Amniotic epithelial cell (primary cell): ENCODE results near the gene KSR1.
"Not testable (repeated sequence)": the region's sequence is repeated elsewhere in the genome, so short reads cannot be mapped to it uniquely, and the experiment has no call there.

Experiments
- DNase-seq: peaks from one replicate; pipeline ENCODE4 v3.0.0-alpha.2; 2010; ENCODE audit warnings: low read depth

Gene KSR1

DNA sequence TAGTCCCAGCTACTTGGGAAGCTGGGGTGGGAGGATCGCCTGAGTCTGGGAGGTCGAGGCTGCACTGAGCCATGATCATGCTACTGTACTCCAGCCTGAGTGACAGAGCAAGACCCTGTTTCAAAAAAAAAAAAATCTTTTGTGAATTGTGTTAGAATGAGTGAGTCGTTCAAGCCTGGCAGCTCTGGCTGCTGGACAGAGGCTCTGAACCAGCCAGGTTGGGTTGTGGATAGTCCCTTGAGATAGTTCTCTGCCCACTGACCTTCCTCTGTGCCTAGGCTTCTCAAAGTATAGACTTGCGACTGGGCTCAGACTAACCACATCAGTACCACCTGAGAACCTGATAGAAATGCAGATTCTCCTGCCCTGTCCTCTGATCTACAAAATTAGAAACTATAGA lies 2.2 kb upstream of the KSR1 start:
- DNase-seq, result no peak

GRCh38 chr17:27455236-27455913 lies 873 bp upstream of the KSR1 start:
- no peak for DNase-seq

GRCh38 chr17:27456681-27457359 lies 572 bp downstream of the KSR1 start:
- DNase-seq, result no peak

DNA sequence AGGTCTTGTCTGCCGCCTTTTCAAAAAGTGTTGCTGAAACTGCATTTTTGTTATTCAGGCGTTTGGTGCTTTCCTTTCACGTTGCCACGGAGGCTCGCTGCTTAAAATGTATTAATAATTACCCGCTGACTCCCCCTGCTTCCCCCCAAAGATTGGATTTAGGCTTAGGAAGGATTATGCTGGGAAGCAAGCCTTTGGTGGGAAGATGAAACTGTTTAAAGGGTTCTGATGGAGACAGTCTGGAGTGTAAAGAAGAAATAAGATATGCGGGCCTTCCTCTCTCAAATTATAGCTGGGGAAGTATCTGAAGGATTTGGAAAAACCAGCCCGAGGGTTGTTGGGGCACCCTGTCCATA lies 1.1 kb downstream of the KSR1 start:
- no peak for DNase-seq

GRCh38 chr17:27457731-27458523 lies 1.7 kb downstream of the KSR1 start:
- no peak for DNase-seq

- no peak for DNase-seq
Measured at GRCh38 chr17:27458524-27458908, 2.3 kb downstream of the KSR1 start.

GRCh38 chr17:27459433-27459832 lies 3.2 kb downstream of the KSR1 start:
- peak; percentile 75 for DNase-seq

DNA sequence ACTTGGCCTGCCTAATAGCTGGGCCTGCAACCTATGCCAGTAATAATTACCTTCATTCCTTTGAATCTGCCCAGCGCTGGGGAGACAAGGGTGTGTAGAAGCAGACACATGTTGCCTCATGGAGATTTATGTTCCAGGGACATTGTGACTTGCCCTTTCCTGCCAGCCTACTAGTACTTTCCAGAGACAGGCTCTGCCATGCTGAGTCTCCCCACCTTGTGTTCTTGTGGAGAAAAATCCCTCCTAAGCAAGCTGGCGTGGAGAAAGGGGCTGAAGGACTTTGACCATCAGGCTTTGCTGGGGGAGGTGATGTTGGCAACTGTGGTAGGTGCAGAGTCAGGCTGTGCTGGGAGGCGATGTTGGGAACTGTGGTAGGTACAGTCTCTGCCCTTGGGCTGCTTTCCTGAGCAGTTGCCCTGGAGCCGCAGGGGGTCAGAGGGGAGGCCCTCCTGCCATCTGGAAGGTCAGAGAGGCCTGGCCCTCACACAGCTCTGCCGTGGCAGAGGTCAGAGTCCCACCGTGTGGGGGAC lies 4.0 kb downstream of the KSR1 start:
- no peak for DNase-seq

DNA sequence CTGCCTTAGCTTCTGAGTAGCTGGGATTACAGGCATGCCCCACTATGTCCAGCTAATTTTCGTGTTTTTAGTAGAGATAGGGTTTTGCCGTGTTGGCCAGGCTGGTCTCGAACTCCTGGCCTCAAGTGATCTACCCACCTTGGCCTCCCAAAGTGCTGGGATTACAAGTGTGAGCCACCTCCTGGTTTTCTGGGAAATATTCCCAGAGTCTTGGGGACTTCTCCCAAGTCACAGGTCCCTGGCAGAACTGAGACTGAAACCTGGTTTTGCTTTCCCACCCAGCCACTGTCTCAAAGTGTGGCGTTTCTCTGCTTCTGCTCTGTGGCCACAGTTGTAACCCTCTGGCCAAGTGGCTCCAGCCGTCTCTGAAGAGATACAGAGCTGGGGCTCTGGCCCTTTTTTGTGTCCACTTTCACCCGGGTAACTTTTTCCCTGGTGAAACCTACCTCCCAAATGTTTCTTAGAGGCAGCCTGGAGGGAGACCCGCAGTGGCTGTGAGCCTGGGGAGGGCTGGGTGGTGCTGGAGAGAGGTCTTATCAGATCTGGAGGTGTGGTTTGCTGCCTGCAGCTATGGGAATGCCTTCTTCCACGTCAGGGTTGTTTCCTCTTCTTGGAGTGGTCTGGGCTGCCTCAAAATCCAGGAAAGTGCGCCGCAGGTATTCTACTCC lies 5.1 kb downstream of the KSR1 start:
- peak; percentile 51 for DNase-seq

GRCh38 chr17:27462149-27462548 lies 5.9 kb downstream of the KSR1 start:
- DNase-seq, result no peak

GRCh38 chr17:27462714-27463113 lies 6.5 kb downstream of the KSR1 start:
- DNase-seq, result no peak

- no peak for DNase-seq
Measured at GRCh38 chr17:27463235-27463677, 7.0 kb downstream of the KSR1 start.

DNA sequence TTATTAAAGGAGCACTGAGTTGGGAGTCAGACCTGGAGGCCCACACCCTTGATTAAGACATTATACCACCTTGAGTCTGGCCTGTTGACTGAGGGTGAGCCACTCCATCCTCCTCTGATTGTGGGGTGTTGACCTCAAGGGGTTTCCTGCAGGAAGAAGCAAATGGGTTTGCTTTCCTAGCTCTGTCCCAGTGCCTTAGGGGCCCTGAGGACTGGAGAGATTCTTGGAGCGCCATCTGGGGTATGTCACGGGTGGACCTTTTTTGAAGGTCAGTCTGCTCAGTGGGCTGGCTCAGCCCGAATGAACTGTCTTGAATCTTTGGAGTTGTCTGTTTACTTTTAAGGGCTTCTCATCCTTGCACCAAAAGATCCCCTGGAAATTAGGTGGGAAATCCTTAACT lies 7.8 kb downstream of the KSR1 start:
- DNase-seq, result not testable (repeated sequence)

DNA sequence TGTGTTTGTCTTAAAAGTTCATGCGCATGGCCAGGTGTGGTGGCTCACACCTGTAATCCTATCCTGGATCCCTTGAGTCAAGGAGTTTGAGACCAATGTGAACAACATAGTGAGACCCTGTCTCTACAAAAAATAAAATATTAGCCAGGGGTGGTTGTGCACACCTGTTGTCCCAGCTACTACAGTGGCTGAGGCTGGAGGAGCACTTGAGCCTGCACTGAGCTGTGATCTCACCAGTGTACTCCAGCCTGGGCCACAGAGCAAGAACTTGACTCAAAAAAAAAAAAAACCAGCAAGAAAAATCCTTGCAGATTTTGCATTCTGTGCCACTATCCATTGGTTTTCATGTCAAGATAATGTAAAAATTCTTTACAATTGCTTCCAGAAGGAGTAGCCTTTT lies 8.2 kb downstream of the KSR1 start:
- DNase-seq, result no peak

- DNase-seq, result not testable (repeated sequence)
Measured at GRCh38 chr17:27465875-27466274, 9.6 kb downstream of the KSR1 start.

DNA sequence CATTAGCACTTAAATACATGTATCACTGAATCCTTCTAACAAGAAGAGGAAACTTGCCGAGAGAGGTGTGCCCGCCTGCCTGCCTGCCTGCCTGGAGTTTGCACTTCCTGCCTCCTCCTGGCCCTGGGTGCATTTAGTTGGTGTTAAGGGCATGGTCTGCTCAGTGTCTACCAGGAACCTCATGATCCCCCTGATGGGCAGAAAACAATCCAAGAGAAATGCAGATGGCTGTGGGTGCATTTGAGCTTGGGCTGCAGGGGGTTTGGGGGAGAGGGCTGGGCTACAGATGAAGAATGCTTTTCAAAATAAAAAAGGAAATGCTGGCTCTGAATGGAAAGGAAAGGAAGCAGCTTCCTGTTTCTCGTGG lies 10.1 kb downstream of the KSR1 start:
- no peak for DNase-seq

- DNase-seq, result no peak
Measured at GRCh38 chr17:27466743-27467375, 10.6 kb downstream of the KSR1 start.

- no peak for DNase-seq
Measured at GRCh38 chr17:27469256-27469655, 13.0 kb downstream of the KSR1 start.

GRCh38 chr17:27471321-27472269 lies 15.3 kb downstream of the KSR1 start:
- DNase-seq, result peak; percentile 79

- no peak for DNase-seq
Measured at GRCh38 chr17:27473190-27473747, 17.0 kb downstream of the KSR1 start.
